GM12892 (cell line): ENCODE results near the gene TBC1D14.

Source experiments
- DNase-seq: peaks from one replicate; pipeline ENCODE4 v3.0.0; 2011; ENCODE audit not compliant: insufficient read length
- FAIRE-seq: peaks from 2 replicates; lab custom pipeline; 2011; peaks lifted over from hg19 to GRCh38; lab: Jason Lieb, UNC
- POLR2A ChIP-seq: IDR thresholded peaks from 2 replicates; pipeline ENCODE4 v1.6.1; 2011; ENCODE audit warnings: low read depth, low read length, control low read depth
- POLR2AphosphoS5 ChIP-seq: IDR thresholded peaks from 2 replicates; pipeline ENCODE4 v1.6.1; 2011; ENCODE audit warnings: low read depth, low read length, control low read depth
- TAF1 ChIP-seq: IDR thresholded peaks from 2 replicates; pipeline ENCODE4 v1.6.1; 2011; ENCODE audit warnings: low read depth, mild to moderate bottlenecking, control low read depth, low read length, borderline replicate concordance

The TBC1D14 gene

GRCh38 chr4:7015383-7016035 lies 105.9 kb downstream of the TBC1D14 start:
- TF ChIP-seq POLR2A, result no peak
- TF ChIP-seq POLR2AphosphoS5, result no peak
- TF ChIP-seq TAF1, result no peak
- DNase-seq (no peak), FAIRE-seq (no peak)

GRCh38 chr4:7016086-7016485 lies 106.5 kb downstream of the TBC1D14 start:
- FAIRE-seq (no peak), DNase-seq (no peak)
- TF ChIP-seq POLR2AphosphoS5 (no peak), POLR2A (no peak), TAF1 (no peak)

GRCh38 chr4:7016512-7016911 lies 106.9 kb downstream of the TBC1D14 start:
- FAIRE-seq, result no peak
- DNase-seq, result no peak
- TF ChIP-seq POLR2A, result no peak
- TF ChIP-seq TAF1, result no peak

GRCh38 chr4:7017446-7018048 lies 107.9 kb downstream of the TBC1D14 start:
- TF ChIP-seq TAF1, result no peak
- no peak for TF ChIP-seq POLR2A
- no peak for TF ChIP-seq POLR2AphosphoS5
- FAIRE-seq (no peak), DNase-seq (no peak)

- no peak for DNase-seq
- TF ChIP-seq POLR2AphosphoS5, result no peak
- no peak for TF ChIP-seq POLR2A
- no peak for TF ChIP-seq TAF1
- no peak for FAIRE-seq
Observed at GRCh38 chr4:7018281-7018680, 108.7 kb downstream of the TBC1D14 start.

- DNase-seq, result no peak
- no peak for TF ChIP-seq POLR2A
- no peak for TF ChIP-seq POLR2AphosphoS5
- no peak for FAIRE-seq
Observed at GRCh38 chr4:7019367-7019766, 109.7 kb downstream of the TBC1D14 start.

GRCh38 chr4:7020290-7020689 lies 110.7 kb downstream of the TBC1D14 start:
- DNase-seq (no peak), FAIRE-seq (no peak)
- no peak for TF ChIP-seq POLR2AphosphoS5
- no peak for TF ChIP-seq POLR2A
- no peak for TF ChIP-seq TAF1

- no peak for FAIRE-seq
- no peak for DNase-seq
Observed at GRCh38 chr4:7020856-7021255, 111.2 kb downstream of the TBC1D14 start.

GRCh38 chr4:7021355-7021754 lies 111.7 kb downstream of the TBC1D14 start:
- TF ChIP-seq POLR2A (no peak), TAF1 (no peak), POLR2AphosphoS5 (no peak)
- FAIRE-seq, result no peak
- no peak for DNase-seq

More at GRCh38 chr4:7020856-7021255, 111.2 kb downstream of the TBC1D14 start:
- TF ChIP-seq TAF1 (no peak), POLR2AphosphoS5 (no peak), POLR2A (no peak)

GRCh38 chr4:7021930-7022664 lies 112.5 kb downstream of the TBC1D14 start:
- no peak for FAIRE-seq
- no peak for TF ChIP-seq POLR2AphosphoS5
- no peak for DNase-seq

- no peak for DNase-seq
- TF ChIP-seq TAF1, result no peak
- no peak for TF ChIP-seq POLR2AphosphoS5
- no peak for TF ChIP-seq POLR2A
- no peak for FAIRE-seq
Observed at GRCh38 chr4:7023486-7023885, 113.9 kb downstream of the TBC1D14 start.

GRCh38 chr4:7023901-7024300 lies 114.3 kb downstream of the TBC1D14 start:
- DNase-seq, result no peak
- TF ChIP-seq POLR2AphosphoS5, result no peak
- TF ChIP-seq POLR2A, result no peak
- TF ChIP-seq TAF1, result no peak
- FAIRE-seq, result no peak
